ENCODE results near the gene CEP192.

Gene CEP192, protein sequence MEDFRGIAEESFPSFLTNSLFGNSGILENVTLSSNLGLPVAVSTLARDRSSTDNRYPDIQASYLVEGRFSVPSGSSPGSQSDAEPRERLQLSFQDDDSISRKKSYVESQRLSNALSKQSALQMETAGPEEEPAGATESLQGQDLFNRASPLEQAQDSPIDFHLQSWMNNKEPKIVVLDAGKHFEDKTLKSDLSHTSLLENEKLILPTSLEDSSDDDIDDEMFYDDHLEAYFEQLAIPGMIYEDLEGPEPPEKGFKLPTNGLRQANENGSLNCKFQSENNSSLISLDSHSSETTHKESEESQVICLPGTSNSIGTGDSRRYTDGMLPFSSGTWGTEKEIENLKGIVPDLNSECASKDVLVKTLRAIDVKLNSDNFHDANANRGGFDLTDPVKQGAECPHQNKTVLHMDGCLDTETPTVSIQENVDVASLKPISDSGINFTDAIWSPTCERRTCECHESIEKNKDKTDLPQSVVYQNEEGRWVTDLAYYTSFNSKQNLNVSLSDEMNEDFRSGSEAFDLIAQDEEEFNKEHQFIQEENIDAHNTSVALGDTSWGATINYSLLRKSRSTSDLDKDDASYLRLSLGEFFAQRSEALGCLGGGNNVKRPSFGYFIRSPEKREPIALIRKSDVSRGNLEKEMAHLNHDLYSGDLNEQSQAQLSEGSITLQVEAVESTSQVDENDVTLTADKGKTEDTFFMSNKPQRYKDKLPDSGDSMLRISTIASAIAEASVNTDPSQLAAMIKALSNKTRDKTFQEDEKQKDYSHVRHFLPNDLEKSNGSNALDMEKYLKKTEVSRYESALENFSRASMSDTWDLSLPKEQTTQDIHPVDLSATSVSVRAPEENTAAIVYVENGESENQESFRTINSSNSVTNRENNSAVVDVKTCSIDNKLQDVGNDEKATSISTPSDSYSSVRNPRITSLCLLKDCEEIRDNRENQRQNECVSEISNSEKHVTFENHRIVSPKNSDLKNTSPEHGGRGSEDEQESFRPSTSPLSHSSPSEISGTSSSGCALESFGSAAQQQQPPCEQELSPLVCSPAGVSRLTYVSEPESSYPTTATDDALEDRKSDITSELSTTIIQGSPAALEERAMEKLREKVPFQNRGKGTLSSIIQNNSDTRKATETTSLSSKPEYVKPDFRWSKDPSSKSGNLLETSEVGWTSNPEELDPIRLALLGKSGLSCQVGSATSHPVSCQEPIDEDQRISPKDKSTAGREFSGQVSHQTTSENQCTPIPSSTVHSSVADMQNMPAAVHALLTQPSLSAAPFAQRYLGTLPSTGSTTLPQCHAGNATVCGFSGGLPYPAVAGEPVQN (N-terminal part only)

DNA sequence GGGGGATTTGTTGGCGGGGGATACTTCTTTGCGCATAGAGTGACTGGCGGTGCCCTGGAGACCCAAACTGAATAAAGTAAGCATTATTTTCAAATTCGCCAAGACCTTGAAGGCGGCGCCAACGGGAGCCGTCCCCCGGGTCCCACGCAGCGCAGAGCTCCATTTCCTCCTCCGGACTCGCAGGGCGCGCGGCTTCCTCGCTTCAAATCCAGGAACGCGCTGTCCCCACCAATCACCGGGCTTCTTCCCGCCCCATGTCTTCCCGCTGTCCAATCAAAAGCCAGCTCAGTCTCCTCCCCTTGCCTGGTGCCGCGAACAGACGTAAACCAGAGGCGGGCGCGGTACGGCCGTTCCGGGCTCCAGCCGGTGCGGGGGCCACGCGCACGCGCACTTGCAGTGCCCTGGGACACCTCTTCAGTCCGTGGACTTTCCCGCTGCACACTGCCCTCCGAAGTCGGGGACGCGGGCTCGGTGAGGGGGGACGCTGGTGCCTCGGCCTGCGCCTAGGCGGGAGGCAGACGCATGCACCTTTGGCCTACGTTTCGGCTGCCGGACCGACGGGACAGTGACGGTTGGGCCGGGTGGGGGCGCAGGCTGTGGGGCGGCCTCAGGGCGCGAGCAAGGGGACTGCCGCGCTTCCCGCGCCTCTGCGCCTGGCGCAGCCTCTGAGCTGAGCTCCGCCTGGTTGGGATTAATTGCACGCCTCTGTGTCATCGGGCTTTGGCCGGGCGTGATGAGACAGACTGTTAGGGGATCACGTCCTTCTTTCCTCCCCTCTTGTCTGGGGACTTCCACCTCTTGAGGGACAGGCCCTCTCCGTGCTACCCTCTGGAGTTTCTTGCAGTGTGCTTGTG lies at the start of gene CEP192:
Gene CEP192 (plus strand): TSS at position 396 of the 854 bp plus-strand sequence. CDS start 8,063 bp downstream, outside the sequence.
- CTCF ChIA-PET = interaction anchor here (1.0 to 2.0 kb wide), 8 partner anchors 9 to 168 kb away, joined by 3 to 8 read pairs (median 4); no protein-coding TSS in a partner anchor
- POLR2A ChIA-PET = interaction anchor here (0.5 to 1.4 kb wide), 7 partner anchors 9 to 1390 kb away, joined by 3 to 8 read pairs (median 5); partner anchors contain the start of genes FAM210A and SEH1L
- TF ChIP-seq, protein P1, sequence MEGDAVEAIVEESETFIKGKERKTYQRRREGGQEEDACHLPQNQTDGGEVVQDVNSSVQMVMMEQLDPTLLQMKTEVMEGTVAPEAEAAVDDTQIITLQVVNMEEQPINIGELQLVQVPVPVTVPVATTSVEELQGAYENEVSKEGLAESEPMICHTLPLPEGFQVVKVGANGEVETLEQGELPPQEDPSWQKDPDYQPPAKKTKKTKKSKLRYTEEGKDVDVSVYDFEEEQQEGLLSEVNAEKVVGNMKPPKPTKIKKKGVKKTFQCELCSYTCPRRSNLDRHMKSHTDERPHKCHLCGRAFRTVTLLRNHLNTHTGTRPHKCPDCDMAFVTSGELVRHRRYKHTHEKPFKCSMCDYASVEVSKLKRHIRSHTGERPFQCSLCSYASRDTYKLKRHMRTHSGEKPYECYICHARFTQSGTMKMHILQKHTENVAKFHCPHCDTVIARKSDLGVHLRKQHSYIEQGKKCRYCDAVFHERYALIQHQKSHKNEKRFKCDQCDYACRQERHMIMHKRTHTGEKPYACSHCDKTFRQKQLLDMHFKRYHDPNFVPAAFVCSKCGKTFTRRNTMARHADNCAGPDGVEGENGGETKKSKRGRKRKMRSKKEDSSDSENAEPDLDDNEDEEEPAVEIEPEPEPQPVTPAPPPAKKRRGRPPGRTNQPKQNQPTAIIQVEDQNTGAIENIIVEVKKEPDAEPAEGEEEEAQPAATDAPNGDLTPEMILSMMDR (IDR thresholded peaks at IDR 0.05; ENCODE audit: control extremely low read depth, extremely low read depth, low read depth, missing control alignments) = no peak
- peak; percentile 97 for DNase-seq (ENCODE audit: extremely low spot score)

DNA sequence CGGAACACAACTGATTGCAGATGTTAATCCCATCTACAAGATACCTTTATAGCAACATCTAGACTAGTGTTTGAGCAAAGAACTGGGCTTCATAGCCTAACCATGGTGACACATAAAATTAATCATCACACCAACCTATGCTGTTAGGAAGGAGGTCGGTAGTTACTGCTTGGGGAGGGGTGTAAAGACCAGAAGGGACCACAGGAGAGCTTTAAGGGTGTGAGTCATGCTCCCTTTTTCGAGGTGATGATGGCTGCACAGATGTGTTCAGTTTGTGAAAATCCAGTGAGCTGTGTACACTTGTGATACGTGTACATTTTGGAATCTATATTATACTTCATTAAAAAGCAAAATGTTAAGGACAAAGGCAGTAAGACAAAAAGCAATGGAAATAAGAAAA lies 47.9 kb upstream of the CEP192 start:
- CTCF ChIA-PET = interaction anchor here (1.2 to 4.0 kb wide), 5 partner anchors 8 to 199 kb away, joined by 3 to 26 read pairs (median 7); no protein-coding TSS in a partner anchor
- POLR2A ChIA-PET = no interaction called here
- DNase-seq (ENCODE audit: extremely low spot score) = no peak
- TF ChIP-seq, protein P1 (IDR thresholded peaks at IDR 0.05; ENCODE audit: control extremely low read depth, extremely low read depth, low read depth, missing control alignments) = no peak

DNA sequence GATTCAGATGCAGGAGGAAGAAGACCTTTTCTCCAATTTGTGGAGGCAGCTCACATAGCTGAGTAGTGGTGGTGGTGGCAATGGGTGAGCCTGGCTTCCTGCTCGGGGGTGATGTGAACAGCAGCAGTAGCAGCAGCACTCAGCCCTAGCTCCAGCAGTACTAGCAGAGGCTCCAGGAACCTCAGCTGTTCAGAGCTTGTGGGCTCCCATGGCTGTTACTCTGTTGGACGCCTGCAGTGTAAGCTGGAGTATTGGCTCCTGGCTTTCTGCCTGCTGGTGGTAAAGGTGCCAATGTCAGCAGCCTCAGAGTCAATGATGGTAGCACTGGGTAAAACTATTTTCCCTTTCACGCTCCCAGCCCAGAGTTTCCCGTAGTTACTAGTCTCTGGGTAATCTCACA lies 46.5 kb upstream of the CEP192 start:
- TF ChIP-seq, protein P1 (IDR thresholded peaks at IDR 0.05; ENCODE audit: control extremely low read depth, extremely low read depth, low read depth, missing control alignments) = no peak
- ChIA-PET CTCF (interaction anchor here (0.7 to 4.0 kb wide), 6 partner anchors 10 to 552 kb away, joined by 3 to 26 read pairs (median 3); no protein-coding TSS in a partner anchor), POLR2A (no interaction called here)
- DNase-seq (ENCODE audit: extremely low spot score) = no peak

DNA sequence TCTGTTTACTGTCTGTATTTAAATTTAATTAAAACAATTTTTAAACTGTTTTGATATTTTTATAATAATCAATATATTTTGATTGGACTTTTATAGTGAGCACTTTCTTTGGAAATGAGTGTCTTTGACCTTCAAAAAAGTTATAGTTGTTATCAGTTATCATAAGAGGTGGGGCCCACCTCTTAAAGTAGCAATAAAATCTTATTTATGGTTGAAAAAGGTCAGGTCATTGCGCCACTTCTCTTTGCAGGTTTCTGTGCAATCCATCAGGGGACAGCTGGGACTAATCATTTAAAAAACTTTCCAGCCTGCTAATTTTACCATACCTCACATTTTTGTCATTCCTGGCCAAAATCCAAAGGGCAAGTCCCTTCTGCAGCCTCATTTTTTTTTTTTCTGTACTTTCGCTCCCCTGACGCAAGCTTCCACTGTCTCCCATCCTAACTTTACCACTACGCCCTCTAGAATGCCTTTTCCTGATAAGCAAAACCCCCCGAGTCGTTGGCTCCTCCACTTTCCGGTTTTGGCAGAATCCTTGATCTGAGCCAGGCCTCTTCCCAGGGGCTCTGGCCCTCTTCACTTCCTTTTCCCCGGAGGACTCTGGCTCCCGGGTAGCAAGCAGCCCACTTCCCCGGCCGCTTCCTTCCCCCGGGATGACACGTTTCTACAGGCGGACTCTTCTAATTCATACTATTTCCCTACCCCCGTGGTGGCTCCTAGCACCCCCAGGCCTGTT lies 44.4 kb upstream of the CEP192 start:
- POLR2A ChIA-PET = interaction anchor here (1.8 kb wide), 1 partner anchor 44 kb away, joined by 6 read pairs; the partner anchor contains the start of gene CEP192
- no peak for DNase-seq (ENCODE audit: extremely low spot score)
- CTCF ChIA-PET = no interaction called here
- TF ChIP-seq, protein P1 (IDR thresholded peaks at IDR 0.05; ENCODE audit: control extremely low read depth, extremely low read depth, low read depth, missing control alignments) = no peak
